Heart left ventricle (tissue), 13 donors: ENCODE data around the gene NEDD4L.

Experiments
- POLR2A ChIP-seq, 2 donors: fragments of 450-650 bp; IDR thresholded peaks; one replicate each; pipeline ENCODE4 v1.6.1; 2017; ENCODE audit warnings: antibody characterized with exemption in 2 of 2, mild to moderate bottlenecking in 2 of 2, moderate library complexity in 2 of 2
- TF ChIP-seq, protein P1 (sequence below), 12 donors: fragments of 200-600 bp; sonication (generic) in 4 of 12; IDR thresholded peaks; one replicate each; pipeline versions ENCODE4 v1.5.0 to v1.8.0; 2018 to 2022; ENCODE audit warnings: antibody characterized with exemption in 12 of 12, mild to moderate bottlenecking in 5 of 12
- donor health status: ischemic (EF 13 %, LVEDD 7.1; RV severe dilation, severe dysfunction).
- donor health status: DM: no; HTN: yes; CAD: no.
- donor health status: DM: no; HTN: no; CAD: no.
- donor health status: ischemic (EF 25% LVEDD 6.9; RV normal size, moderate dysfunction).
- donor health status: ischemic (EF 25% LVEDD 5.7; RV mildly dilated, moderate dysfunction).
- donor health status: ischemic (EF 35%, LVEDD 5.7; RV mildly dilated, moderate dysfunction).
- donor health status: nonischemic (EF 11% LVEDD 7.7; RV severe dilation, severe dysfunction).
- donor health status: DM: yes; HTN: yes; CAD: no.
- donor health status: PGD.
- donor health status: ischemic (EF 29% LVEDD 5.4; RV normal size, mild dysfunction).
- donor health status: nonischemic (EF 23%, LVEDD 6.1; RV moderate dilation, normal function).

DNA sequence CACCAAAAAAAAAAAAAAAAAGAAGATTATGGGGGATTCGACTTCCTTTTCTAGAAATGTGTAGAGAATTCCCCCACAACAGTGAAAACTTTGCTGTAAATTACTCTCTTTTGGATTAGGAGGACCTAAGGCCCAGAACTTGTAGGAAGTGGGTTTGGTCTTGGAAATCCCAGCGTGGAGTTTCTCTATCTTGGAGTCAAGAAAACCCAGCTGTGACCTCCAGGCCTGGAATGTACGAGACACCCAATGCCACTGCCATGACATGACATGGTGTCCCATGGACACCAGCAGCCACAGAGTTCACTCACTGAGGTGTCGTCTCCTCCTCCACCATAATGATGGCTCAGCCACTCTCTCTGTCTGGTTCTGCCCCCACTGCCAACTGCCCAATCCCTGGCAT lies 382.6 kb downstream of the NEDD4L start:
- TF ChIP-seq, protein P1, sequence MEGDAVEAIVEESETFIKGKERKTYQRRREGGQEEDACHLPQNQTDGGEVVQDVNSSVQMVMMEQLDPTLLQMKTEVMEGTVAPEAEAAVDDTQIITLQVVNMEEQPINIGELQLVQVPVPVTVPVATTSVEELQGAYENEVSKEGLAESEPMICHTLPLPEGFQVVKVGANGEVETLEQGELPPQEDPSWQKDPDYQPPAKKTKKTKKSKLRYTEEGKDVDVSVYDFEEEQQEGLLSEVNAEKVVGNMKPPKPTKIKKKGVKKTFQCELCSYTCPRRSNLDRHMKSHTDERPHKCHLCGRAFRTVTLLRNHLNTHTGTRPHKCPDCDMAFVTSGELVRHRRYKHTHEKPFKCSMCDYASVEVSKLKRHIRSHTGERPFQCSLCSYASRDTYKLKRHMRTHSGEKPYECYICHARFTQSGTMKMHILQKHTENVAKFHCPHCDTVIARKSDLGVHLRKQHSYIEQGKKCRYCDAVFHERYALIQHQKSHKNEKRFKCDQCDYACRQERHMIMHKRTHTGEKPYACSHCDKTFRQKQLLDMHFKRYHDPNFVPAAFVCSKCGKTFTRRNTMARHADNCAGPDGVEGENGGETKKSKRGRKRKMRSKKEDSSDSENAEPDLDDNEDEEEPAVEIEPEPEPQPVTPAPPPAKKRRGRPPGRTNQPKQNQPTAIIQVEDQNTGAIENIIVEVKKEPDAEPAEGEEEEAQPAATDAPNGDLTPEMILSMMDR (IDR thresholded peaks at IDR 0.05), result no peak
- no peak for TF ChIP-seq POLR2A (IDR thresholded peaks at IDR 0.05)
